Endothelial cell of hepatic sinusoid (primary cell): ENCODE results near the gene SLC2A2.

Experiments
- in situ Hi-C: cut with HindIII; loops from 2 replicates; pipeline ENCODE4 v1.10.0; 2017; ENCODE audit warnings: low sequenced_read_pairs

SLC2A2 gene

GRCh38 chr3:171026597-171027293 is at the start of gene SLC2A2:
TSS of gene SLC2A2 (minus strand) at chr3:171026720. CDS start at chr3:171026670, 50 bp downstream.
- in situ Hi-C loops: no loop called here

- in situ Hi-C loops: no loop called here
Observed at GRCh38 chr3:171072432-171072831, 45.9 kb upstream of the SLC2A2 start.

- in situ Hi-C loops: no loop called here
Observed at GRCh38 chr3:171068658-171069057, 42.1 kb upstream of the SLC2A2 start.

- in situ Hi-C loops: no loop called here
Observed at GRCh38 chr3:171066206-171066605, 39.7 kb upstream of the SLC2A2 start.

- in situ Hi-C loops: no loop called here
Observed at GRCh38 chr3:171065732-171066131, 39.2 kb upstream of the SLC2A2 start.

GRCh38 chr3:171064461-171064860 is 37.9 kb upstream of the SLC2A2 start:
- in situ Hi-C loops: loop anchor here (5.0 kb wide), 1 partner anchor 73 kb away; no protein-coding TSS in a partner anchor

- in situ Hi-C loops: loop anchor here (5.0 kb wide), 1 partner anchor 76 kb away; no protein-coding TSS in a partner anchor
Observed at GRCh38 chr3:171061749-171062148, 35.2 kb upstream of the SLC2A2 start.

GRCh38 chr3:171059978-171060377 is 33.5 kb upstream of the SLC2A2 start:
- in situ Hi-C loops: loop anchor here (5.0 kb wide), 1 partner anchor 77 kb away; no protein-coding TSS in a partner anchor

- in situ Hi-C loops: no loop called here
Observed at GRCh38 chr3:171058873-171059603, 32.5 kb upstream of the SLC2A2 start.

- in situ Hi-C loops: no loop called here
Observed at GRCh38 chr3:171058058-171058457, 31.5 kb upstream of the SLC2A2 start.

GRCh38 chr3:171057072-171057471 is 30.6 kb upstream of the SLC2A2 start:
- in situ Hi-C loops: no loop called here

- in situ Hi-C loops: no loop called here
Observed at GRCh38 chr3:171056528-171056927, 30.0 kb upstream of the SLC2A2 start.

GRCh38 chr3:171055336-171056178 is 29.0 kb upstream of the SLC2A2 start:
- in situ Hi-C loops: no loop called here

GRCh38 chr3:171054921-171055320 is 28.4 kb upstream of the SLC2A2 start:
- in situ Hi-C loops: no loop called here

- in situ Hi-C loops: no loop called here
Observed at GRCh38 chr3:171054231-171054630, 27.7 kb upstream of the SLC2A2 start.

GRCh38 chr3:171049861-171050444 is 23.4 kb upstream of the SLC2A2 start:
- in situ Hi-C loops: no loop called here

- in situ Hi-C loops: no loop called here
Observed at GRCh38 chr3:171046760-171047159, 20.2 kb upstream of the SLC2A2 start.

GRCh38 chr3:171044835-171045793 is 18.6 kb upstream of the SLC2A2 start:
- in situ Hi-C loops: no loop called here

- in situ Hi-C loops: no loop called here
Observed at GRCh38 chr3:171044384-171044783, 17.9 kb upstream of the SLC2A2 start.

GRCh38 chr3:171039674-171040073 is 13.2 kb upstream of the SLC2A2 start:
- in situ Hi-C loops: no loop called here
